Kasumi-1 (cell line): ENCODE data around the gene RTTN.

Experiments used
- DNase-seq, 2 experiments: peaks; one replicate each; lab custom pipeline; 2025; lab: John Stamatoyannopoulos, UW

Gene RTTN

DNA sequence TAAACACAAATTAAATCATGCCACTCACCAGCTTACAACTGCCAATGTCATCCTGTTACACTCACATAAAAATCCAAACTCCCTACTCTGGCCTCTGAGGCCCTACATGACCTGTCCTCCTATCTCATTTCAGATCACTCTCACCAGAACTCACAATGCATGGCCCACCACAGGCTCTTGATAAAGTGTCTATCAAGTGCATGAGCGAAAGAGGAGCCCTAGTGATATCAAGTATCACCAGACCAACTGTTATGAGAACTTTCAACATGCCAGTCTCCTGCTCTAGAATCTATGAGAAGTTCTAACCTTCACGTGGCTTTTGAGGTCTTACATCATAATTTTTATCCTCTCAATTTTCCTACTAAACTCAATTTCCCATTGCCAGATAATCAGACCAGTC is 181.4 kb downstream of the RTTN start:
- no peak for DNase-seq

GRCh38 chr18:70022636-70023035 is 182.9 kb downstream of the RTTN start:
- DNase-seq = no peak

- DNase-seq = no peak
Observed at GRCh38 chr18:70021498-70021897, 184.0 kb downstream of the RTTN start.

DNA sequence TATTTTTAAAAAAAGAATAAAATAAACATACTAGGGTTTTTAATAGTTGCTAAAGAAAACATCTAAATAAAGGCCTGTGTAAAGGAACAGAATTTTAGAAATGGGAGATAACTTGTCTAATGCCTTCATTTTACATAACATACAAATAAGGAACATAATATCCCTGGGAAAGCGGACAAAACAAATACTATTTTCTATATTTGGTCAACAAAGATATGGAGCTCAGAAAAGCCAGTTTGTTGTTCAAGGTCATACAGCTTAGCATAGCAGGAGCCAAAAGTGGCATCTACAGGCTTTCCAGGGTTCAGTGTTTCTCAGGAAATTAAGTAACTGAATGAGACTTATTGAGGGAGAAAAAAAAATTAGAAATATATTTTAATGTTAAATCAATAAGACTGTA is 184.4 kb downstream of the RTTN start:
- DNase-seq = no peak

GRCh38 chr18:70019991-70020390 is 185.5 kb downstream of the RTTN start:
- no peak for DNase-seq

GRCh38 chr18:70019136-70019535 is 186.4 kb downstream of the RTTN start:
- no peak for DNase-seq

DNA sequence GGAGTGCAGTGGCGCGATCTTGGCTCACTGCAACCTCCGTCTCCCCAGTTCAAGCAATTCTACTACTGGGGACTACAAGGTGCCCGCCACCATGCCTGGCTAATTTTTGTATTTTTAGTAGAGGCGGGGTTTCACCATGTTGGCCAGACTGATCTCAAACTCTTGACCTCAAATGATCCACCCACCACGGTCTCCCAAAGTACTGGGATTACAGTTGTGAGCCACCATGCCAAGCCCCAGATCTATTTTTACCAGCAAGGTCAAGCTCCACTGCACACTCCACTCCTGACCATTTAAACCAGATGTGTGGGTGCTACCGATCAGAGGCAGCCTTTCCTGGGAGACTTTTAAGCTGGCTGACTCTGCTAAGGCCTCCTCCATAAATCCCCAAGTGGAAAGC is 190.4 kb downstream of the RTTN start:
- no peak for DNase-seq

DNA sequence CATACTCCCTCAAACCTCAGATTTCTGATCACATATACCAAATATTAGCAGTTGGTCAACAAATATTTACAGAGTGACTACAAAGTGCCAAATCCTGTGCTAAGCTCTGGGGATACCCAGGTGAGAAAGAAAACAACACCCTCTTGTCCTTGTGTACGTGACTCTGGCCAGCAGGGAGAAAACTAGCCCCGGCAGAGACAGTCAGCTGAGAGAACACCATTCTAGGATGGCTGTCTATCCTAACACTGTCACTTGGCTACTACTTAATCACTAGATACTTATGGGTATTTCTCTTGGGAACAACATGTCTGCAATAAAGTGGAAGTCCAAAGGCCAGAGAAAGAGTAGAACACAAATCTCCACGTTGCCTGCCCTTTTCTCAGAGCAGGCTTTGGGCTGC is 199.9 kb downstream of the RTTN start:
- DNase-seq = no peak

- DNase-seq = no peak
Observed at GRCh38 chr18:70004696-70005095, 200.8 kb downstream of the RTTN start.

DNA sequence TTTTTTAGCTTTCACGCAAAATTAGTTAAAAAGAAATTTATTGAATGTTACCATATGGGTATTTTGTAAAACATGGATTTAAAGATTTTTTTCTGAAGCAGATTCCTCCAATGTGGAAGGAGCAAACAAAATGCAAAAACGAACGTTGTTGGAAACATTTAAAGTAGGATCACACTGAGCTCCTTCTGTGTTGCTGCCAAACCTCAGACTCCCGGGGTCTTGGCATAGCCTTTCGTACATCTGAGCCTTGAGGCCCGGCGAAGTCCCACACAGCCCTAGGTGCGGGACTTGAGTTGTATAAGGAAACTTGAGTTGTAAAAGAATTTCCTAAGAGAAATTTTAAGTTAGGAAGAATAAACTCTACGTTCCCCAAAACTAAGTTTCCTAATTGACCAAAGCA is 205.8 kb downstream of the RTTN start:
- DNase-seq = no peak

DNA sequence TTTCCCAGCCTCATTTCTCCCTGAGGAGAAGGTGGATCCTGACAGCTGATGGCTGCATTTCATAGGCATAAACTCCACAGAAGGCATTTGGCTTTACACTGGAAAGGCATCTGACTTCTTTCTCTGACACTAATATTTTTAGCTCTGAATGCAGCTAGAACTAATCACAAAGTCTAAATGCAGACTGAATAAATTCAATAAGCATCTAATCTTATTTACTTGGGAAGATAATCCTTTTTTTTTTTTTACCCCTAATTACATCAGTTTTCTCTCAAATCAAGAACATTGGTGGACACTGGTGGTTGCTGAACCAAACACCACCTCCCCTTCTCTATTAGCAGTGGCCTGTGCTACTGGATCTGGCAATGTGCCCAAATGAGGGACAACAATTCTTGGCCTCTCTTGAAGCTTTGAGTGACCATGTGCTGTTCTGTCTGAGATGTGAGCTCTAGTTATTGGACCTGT is 206.9 kb downstream of the RTTN start:
- no peak for DNase-seq

DNA sequence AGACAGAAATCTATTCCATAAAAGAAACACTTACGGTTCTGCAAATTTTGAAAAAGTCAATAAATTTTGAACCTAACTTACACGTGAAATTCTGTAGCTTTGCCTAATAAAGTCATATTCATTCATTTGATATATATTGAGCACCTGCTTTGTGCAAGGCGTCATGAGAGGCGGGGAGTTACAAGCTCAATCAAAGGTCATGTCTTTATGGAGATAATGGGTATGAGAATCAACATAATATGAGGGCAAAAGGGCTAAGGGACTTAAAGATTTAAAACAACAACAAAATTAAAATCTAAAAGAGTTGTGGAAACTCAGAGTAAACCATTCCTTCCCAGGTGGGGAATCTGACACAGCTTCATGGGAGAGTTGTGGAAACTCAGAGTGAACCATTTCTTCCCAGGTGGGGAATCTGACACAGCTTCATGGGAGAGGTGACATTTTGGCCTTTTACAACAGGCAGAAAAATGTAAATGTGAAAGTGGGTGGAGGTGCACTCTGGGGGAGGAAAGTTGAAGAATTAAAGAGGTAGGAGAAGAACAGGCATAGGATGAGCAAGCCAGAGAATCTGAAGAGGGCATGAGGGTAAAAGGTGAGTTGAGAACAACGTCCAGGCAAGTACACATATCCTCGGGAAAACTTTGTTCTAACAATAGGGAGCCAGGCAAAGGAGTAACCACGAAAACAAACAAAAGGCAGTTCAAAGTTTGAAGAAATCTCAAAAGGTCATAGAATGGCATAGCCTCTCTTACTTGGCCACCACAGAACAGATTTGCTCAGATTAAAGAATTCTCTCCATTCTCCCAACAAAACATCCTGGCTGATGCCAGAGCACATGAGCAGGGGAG is 208.3 kb downstream of the RTTN start:
- DNase-seq = no peak

- no peak for DNase-seq
Observed at GRCh38 chr18:69996417-69996816, 209.1 kb downstream of the RTTN start.

GRCh38 chr18:69995774-69996173 is 209.7 kb downstream of the RTTN start:
- no peak for DNase-seq

GRCh38 chr18:69992776-69993175 is 212.7 kb downstream of the RTTN start:
- no peak for DNase-seq

DNA sequence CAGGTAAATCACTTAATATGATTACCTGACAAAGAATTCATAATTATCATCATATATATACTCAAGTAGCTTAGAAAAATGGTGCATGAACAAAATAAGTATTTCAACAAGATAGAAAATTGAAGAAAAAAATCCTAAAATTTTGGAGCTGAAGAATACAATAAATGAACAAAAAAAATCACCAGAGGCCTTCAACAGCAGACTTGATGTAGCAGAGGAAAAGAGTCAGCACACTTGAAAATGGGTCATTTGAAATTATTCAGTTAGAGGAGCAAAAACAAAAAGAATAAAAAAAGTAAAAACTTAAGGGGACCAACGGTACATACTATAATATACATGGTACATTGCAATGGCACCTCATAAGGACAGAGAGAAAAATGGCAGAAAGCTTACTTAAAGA is 217.6 kb downstream of the RTTN start:
- no peak for DNase-seq

DNA sequence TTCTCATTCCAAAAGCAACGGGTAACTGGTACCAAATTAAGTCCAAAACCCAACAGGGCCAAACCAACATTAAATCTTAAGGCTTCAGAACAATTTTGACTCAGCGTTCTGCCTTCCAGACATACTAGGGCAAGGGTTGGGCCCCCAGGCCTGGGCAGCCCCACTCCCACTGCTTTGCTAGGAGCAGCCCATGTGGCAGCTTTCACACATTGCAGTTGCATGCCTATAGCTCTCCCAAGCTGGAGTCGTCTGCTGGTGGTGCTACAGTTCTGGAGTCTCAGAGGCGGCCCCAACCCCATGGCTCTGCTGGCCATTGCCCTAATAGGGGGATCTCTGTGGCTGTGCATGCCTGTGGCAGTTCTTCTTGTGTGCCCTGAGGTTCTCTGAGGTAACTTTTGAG is 220.2 kb downstream of the RTTN start:
- no peak for DNase-seq

DNA sequence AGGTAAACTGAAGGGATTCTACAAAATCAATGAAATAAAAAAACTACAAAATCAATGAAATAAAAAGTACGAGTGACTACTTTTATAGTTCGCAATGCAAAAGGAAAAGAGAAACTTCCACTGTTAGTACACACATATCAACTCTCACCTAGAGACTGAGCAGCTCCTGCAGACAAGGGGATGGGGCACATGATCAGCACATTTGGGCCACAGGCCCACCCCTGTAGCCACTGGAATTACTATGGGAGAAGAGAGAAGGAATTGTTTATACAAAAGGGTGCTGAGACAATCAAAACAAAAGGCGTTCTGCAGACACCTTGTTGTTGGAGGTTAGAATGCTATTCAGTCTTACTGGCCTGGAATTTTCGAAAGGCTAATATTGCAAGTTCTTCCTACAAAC is 223.1 kb downstream of the RTTN start:
- DNase-seq = no peak

- DNase-seq = no peak
Observed at GRCh38 chr18:69981948-69982347, 223.5 kb downstream of the RTTN start.

DNA sequence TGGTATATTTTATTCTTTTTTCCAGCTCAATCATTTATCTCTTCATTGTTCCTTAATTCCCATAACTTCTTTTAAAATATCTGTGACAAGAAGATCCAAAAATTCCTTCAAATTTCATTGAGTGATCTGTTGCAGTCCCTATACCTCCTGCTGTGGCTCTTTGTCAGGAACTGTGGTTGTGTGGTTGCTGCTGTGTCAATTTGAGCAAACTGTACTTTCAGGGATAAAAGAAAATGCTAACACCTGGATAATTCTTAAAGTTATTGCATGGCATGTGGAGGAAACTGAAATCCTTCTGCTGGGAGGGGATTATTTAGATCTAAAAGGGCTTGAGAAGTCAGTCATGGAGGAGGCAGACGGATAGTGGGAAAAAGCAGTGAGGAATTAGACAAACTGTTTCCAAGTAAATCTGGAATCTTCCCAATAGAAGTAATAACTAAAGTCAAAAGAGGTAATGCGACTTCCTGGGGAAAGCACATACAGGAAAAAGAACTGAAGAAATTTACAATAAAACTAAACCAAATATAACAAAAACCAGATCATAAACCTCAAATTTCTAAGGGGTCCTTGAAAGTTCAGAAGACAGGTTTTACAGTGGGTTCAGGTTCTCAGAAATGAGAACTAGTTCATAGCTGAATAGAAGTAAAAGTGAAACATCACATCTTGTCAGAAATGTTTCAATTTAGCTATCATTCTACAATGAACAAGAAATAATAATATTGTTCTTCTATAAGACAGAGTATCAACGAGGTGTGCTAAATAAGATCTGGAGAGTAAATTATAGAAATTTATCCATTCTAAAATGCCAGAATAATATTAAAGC is 224.3 kb downstream of the RTTN start:
- no peak for DNase-seq

DNA sequence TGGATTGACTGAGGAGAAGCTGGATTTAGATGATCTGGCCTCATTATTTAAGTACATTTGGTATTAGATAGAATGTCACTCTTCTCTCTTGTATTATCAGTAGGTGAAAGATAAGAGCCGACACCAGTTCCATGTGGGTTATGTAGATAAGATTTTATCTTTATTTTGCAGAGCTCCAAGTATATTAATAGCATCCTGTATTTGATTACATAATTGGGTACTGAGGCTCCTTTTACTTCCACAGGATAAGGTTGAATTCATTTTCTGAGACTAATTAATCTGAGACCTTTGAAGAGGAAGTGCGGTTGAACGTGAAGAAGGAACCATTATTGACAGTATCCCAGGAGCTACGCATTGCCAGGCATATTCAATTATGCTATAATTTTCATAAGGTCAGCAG is 225.0 kb downstream of the RTTN start:
- DNase-seq = no peak

DNA sequence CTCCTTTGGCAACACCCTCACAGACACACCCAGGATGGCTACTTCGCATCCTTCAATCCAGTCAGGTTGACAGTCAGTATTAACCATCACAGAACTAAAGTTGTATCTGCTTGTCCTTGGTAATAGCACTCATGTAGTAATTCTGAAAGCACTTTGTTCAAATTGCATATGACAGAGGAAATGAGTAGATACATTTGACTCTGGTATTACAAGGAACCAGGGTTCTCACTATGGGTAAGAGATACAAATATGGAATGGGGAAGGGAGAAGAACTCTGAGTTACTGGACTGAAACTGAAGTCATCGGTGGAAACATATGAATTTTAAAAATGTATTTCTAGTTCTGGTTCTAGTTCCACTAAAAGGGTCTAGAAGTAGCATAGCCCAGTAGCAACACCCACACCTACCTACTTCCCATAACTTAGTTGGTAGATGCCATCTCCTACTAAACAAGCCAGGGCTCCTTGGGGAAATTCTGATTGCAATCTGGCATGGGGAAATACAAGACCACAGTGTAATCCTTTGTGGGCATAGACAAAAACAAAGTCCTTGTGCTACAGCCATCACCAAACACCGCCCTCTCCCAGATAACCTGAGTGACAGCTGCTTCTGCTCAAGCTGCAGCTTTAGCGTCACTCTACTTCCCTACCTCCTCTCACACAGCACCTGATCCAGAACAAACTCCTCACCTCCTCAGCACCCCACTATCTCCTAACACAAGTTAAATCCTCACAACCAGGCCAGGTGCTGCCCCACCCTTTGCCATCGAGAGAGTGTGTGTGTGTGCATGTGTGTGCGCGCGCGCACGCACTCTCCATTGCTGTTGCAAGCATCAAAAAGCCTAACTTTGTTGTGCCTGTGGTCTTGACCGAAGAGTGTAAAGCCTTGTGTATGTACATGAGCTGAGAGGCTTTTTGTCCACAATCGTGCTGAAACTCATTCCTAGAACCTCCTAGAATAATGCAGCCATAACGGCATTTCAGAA is 226.5 kb downstream of the RTTN start:
- no peak for DNase-seq
